A549 (cell line): ENCODE results near the gene BOLA2B.
"Not testable (repeated sequence)": the region's sequence is repeated elsewhere in the genome, so short reads cannot be mapped to it uniquely, and the experiment has no call there.

Experiments used
- EP300 ChIP-seq, 2 experiments: fragments of >200 bp; sonication (Bioruptor Twin); formaldehyde crosslinking; IDR thresholded peaks; 2 replicates in 1 of 2; 3 replicates in 1 of 2; pipeline ENCODE4 v1.6.1; 2016 to 2017
- GATA3 ChIP-seq: IDR thresholded peaks from 2 replicates; pipeline ENCODE4 v1.6.1; 2012; ENCODE audit warnings: borderline replicate concordance
- HEYL ChIP-seq: fragments of 250-450 bp; sonication (Bioruptor Pico); IDR thresholded peaks from 2 replicates; pipeline ENCODE4 v1.8.0; 2021; ENCODE audit warnings: mild to moderate bottlenecking, moderate library complexity
- HMGXB4 ChIP-seq: fragments of 250-450 bp; sonication (Bioruptor Pico); IDR thresholded peaks from 2 replicates; pipeline ENCODE4 v1.5.0; 2021; ENCODE audit warnings: mild to moderate bottlenecking, moderate library complexity, borderline replicate concordance
- PHF8 ChIP-seq: fragments of 200-600 bp; sonication (generic); IDR thresholded peaks from 2 replicates; pipeline ENCODE4 v1.6.1; 2016; ENCODE audit warnings: low read depth, mild to moderate bottlenecking, antibody characterized with exemption, moderate library complexity, borderline replicate concordance
- RNF2 ChIP-seq: fragments of 200-600 bp; sonication (generic); IDR thresholded peaks from 2 replicates; pipeline ENCODE4 v1.6.1; 2016; ENCODE audit warnings: low read depth, mild to moderate bottlenecking, antibody characterized with exemption, moderate library complexity, borderline replicate concordance
- TP53 ChIP-seq: fragments of 250-450 bp; sonication (Bioruptor Pico); IDR thresholded peaks from 2 replicates; pipeline ENCODE4 v1.5.0; 2021; ENCODE audit warnings: mild to moderate bottlenecking, moderate library complexity

- TF ChIP-seq RNF2; TP53; GATA3; PHF8; EP300 (IDR thresholded peaks at IDR 0.05); HMGXB4 (CRISPR knock-in tag); HEYL (CRISPR knock-in tag): not testable (repeated sequence)
Measured at GRCh38 chr16:30205541-30206236, 12.2 kb upstream of the BOLA2B start.
